ENCODE results near the gene PPP2R2D.

- TF ChIP-seq EP300 (IDR thresholded peaks at IDR 0.05) (no peak), CTCF (IDR thresholded peaks at IDR 0.05) (no peak)
Observed at GRCh38 chr10:131979336-131979735, 78.5 kb downstream of the PPP2R2D start.
